Measurements from ENCODE around the gene CTIF.

Gene CTIF

DNA sequence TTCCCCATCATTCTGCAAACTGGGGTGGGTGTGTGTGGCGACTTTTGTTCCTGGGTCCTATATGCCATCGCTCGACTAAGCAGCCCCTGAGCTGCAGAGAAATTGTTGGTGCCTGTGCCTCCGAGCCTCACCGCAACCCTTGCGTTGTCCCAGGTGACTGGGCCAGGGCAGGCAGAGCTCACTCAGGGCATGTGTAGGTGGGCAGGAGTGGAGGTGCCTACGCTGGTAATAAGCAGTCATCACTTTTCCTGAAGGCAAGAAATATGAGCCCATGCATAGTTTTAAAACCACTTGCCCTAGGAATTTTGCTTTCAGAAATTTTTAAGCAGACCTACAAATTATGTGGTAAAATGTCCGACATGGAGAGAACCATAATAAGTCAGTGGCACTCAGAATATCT lies 214.1 kb downstream of the CTIF start:
- H3K4me3 ChIP-seq (ENCODE audit: low read length): no peak overlapping the region
- H3K4me1 ChIP-seq (ENCODE audit: insufficient read depth, low read length): no peaks in the 10 kb centered on the region
- H3K27me3 ChIP-seq (ENCODE audit: insufficient read depth, low read length): no peaks in the 10 kb centered on the region
- no peaks in the 10 kb centered on the region for H3K9me3 ChIP-seq (ENCODE audit: insufficient read depth, low read depth, low read length)
- no peaks in the 10 kb centered on the region for H3K36me3 ChIP-seq (ENCODE audit: insufficient read depth, low read depth, low read length)
- H3K27ac ChIP-seq (ENCODE audit: low read length): no peak overlapping the region
- H3K9ac ChIP-seq (ENCODE audit: low read depth, low read length): no peak overlapping the region

DNA sequence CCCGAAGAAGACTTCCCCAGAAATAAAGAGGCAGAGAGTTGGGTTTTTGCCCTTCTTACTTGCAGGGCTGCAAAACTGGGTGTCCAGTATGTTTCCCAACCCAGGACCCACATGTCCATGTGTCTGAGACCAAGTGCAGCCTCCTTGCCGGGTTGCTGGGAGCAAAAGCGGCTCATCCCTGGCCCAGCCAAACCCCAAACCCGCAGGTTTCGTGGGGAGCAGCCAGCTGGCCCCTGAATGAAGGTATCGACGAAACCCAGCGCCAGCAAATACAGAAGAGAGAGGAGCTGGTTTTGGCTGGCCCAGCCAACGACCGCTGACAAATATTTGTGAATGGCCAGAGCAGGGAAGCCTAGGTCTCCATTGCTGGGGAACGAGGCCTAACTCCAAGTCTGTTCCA lies 214.9 kb downstream of the CTIF start:
- no peaks in the 10 kb centered on the region for H3K27me3 ChIP-seq (ENCODE audit: insufficient read depth, low read length)
- H3K9me3 ChIP-seq (ENCODE audit: insufficient read depth, low read depth, low read length): no peaks in the 10 kb centered on the region
- H3K27ac ChIP-seq (ENCODE audit: low read length): no peak overlapping the region
- no peaks in the 10 kb centered on the region for H3K4me1 ChIP-seq (ENCODE audit: insufficient read depth, low read length)
- no peaks in the 10 kb centered on the region; the same call in 1 of the 2 replicates for H3K36me3 ChIP-seq (ENCODE audit: insufficient read depth, low read depth, low read length)
- H3K9ac ChIP-seq (ENCODE audit: low read depth, low read length): no peak overlapping the region
- H3K4me3 ChIP-seq (ENCODE audit: low read length): no peak overlapping the region

DNA sequence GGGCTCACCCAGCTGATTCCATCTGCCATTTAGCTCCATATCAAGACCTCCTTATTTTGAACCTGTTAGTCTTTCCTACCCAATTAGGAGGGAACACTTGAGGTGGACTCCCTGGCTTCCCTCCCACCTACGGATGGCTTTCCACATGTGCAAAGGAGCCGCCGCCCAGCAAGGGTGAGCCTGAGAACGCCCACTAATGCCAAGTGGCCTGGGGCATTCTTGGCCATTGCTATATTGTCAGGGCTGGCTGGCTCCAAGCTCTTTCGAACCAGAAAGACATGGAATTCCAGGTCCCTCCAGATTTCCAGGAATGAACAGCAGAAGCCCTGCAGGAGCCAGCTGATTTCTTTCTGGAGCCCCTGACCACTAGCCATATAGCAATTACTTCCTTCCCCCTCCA lies 215.7 kb downstream of the CTIF start:
- Histone ChIP-seq H3K9ac (ENCODE audit: low read depth, low read length) (no peak overlapping the region), H3K4me1 (ENCODE audit: insufficient read depth, low read length) (no peaks in the 10 kb centered on the region), H3K9me3 (ENCODE audit: insufficient read depth, low read depth, low read length) (no peaks in the 10 kb centered on the region), H3K4me3 (ENCODE audit: low read length) (no peak overlapping the region), H3K27ac (ENCODE audit: low read length) (no peak overlapping the region), H3K27me3 (ENCODE audit: insufficient read depth, low read length) (no peaks in the 10 kb centered on the region), H3K36me3 (ENCODE audit: insufficient read depth, low read depth, low read length) (no peaks in the 10 kb centered on the region; the same call in 1 of the 2 replicates)

DNA sequence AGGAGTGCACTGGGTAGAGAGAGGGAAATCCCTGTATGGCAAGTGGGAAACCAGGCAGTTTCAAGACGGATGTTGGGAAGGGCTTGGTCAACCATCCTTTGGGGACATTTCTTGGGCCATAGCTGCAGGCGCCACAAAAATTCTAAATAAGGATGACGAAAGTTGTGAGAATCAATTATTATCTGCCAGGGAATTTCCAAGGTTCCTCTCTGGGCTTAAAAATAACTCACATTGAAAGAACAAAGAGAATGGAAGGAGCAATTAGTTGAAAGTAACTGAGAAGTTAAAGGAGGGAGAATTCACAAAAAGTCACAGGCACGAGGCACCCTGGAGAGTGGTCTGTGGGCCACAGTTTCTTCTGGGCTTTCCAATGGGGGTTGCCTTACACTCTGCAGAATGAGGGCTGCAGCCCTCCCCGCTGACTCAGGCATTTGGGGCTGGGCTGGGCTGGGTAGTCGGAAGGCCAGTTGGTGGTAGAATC lies 216.2 kb downstream of the CTIF start:
- Histone ChIP-seq H3K27me3 (ENCODE audit: insufficient read depth, low read length) (no peaks in the 10 kb centered on the region), H3K9me3 (ENCODE audit: insufficient read depth, low read depth, low read length) (no peaks in the 10 kb centered on the region), H3K36me3 (ENCODE audit: insufficient read depth, low read depth, low read length) (no peaks in the 10 kb centered on the region; the same call in 1 of the 2 replicates), H3K4me3 (ENCODE audit: low read length) (no peak overlapping the region), H3K27ac (ENCODE audit: low read length) (no peak overlapping the region), H3K9ac (ENCODE audit: low read depth, low read length) (no peak overlapping the region), H3K4me1 (ENCODE audit: insufficient read depth, low read length) (no peaks in the 10 kb centered on the region)

DNA sequence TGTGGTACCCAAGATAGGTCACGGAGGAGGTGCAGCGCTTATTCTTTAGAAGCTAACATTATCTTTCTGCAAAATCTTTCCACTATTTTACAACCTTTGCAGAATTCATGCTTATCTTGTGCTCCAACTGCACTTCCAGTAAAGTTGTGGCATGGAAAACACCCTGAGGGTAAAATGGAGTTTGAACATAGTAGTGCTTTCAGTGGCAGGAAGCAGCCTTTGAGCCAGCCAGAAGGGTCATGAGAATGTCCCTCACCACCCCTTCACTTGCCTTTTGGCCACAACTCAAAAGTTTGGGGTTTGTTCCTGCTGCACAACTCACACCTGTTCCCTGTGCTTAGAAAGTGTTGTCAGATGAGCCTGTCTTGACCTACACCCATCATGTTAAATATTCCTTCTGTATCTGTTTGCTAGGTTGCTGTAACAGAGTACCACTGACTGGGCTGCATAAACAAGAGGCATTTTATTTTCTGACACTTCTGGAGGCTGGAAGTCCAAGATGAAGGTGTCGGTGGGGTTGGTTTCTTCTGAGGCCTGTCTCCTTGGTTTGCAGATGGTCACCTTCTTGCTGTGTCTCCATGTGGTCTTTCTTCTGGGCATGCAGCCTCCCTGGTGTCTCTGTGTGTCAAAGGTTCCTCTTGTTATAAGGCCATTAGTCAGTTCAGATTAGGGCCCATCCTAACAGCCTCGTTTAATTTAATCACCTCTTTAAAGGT lies 217.8 kb downstream of the CTIF start:
- Histone ChIP-seq H3K9ac (ENCODE audit: low read depth, low read length) (no peak overlapping the region), H3K27ac (ENCODE audit: low read length) (no peak overlapping the region), H3K4me3 (ENCODE audit: low read length) (no peak overlapping the region)

DNA sequence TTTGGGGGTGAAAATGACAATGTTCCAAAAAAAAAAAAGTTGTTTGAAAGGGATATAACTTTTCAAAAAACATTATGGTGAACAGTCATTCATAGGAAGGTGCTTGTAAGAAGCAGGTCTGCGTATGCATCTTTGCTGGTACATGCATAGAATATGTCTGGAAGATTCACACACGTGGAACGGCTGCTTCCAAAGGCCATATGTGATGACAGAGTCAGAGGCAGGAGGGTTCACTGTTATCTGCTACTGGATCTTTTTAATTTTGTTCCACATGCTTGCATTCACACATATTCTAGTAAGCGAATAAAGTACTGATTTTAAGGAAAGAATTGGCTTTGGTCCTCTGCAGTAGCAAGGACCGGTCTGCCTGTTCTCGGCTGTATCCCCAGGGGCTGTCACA lies 218.5 kb downstream of the CTIF start:
- peaks cover 12% of the 10 kb centered on the region for H3K36me3 ChIP-seq (ENCODE audit: insufficient read depth, low read depth, low read length)
- H3K9ac ChIP-seq (ENCODE audit: low read depth, low read length): no peak overlapping the region
- H3K9me3 ChIP-seq (ENCODE audit: insufficient read depth, low read depth, low read length): no peaks in the 10 kb centered on the region
- H3K27me3 ChIP-seq (ENCODE audit: insufficient read depth, low read length): no peaks in the 10 kb centered on the region
- no peaks in the 10 kb centered on the region for H3K4me1 ChIP-seq (ENCODE audit: insufficient read depth, low read length)
- H3K27ac ChIP-seq (ENCODE audit: low read length): no peak overlapping the region
- H3K4me3 ChIP-seq (ENCODE audit: low read length): no peak overlapping the region

More for the DNA sequence above, 217.8 kb downstream of the CTIF start:
- no peaks in the 10 kb centered on the region for H3K9me3 ChIP-seq (ENCODE audit: insufficient read depth, low read depth, low read length)
- H3K4me1 ChIP-seq (ENCODE audit: insufficient read depth, low read length): no peaks in the 10 kb centered on the region
- H3K36me3 ChIP-seq (ENCODE audit: insufficient read depth, low read depth, low read length): peaks cover 5% of the 10 kb centered on the region
- no peaks in the 10 kb centered on the region for H3K27me3 ChIP-seq (ENCODE audit: insufficient read depth, low read length)

DNA sequence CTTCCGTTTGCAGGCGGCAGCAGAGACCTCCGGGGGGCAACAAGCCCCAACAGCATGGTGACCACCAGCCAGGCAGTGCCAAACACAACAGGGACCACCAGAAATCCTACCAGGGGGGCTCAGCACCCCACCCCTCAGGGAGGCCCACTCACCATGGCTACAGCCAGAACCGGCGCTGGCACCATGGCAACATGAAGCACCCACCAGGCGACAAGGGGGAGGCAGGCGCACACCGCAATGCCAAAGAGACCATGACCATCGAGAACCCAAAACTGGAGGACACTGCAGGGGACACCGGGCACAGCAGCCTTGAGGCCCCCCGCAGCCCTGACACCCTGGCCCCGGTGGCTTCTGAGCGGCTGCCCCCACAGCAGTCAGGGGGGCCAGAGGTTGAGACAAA lies 219.1 kb downstream of the CTIF start:
- Histone ChIP-seq H3K27ac (ENCODE audit: low read length) (no peak overlapping the region), H3K27me3 (ENCODE audit: insufficient read depth, low read length) (no peaks in the 10 kb centered on the region), H3K4me3 (ENCODE audit: low read length) (no peak overlapping the region), H3K9me3 (ENCODE audit: insufficient read depth, low read depth, low read length) (no peaks in the 10 kb centered on the region), H3K9ac (ENCODE audit: low read depth, low read length) (no peak overlapping the region), H3K36me3 (ENCODE audit: insufficient read depth, low read depth, low read length) (peaks cover 17% of the 10 kb centered on the region), H3K4me1 (ENCODE audit: insufficient read depth, low read length) (no peaks in the 10 kb centered on the region)

DNA sequence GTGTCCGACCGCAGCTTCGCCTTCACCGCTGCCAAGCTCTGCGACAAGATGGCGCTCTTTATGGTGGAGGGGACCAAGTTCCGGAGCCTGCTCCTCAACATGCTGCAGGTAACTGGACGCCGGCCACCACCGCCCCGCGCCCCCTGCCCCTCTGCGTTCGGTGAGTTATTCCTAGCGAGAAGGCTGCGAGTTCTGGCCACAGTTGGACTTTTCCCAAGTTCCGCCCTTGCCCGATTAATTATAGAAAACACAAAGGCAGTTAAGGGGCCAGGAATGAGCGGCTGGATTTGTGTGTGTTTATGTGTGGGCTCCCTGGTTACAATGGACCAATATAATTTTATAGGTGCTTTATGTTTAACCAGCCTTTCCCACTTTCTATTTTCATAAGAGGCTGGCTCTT lies 222.8 kb downstream of the CTIF start:
- Histone ChIP-seq H3K36me3 (ENCODE audit: insufficient read depth, low read depth, low read length) (peaks cover 17% of the 10 kb centered on the region), H3K4me3 (ENCODE audit: low read length) (no peak overlapping the region), H3K9ac (ENCODE audit: low read depth, low read length) (no peak overlapping the region), H3K27ac (ENCODE audit: low read length) (no peak overlapping the region), H3K27me3 (ENCODE audit: insufficient read depth, low read length) (no peaks in the 10 kb centered on the region), H3K4me1 (ENCODE audit: insufficient read depth, low read length) (0 out of 2 replicates have a peak, but pooled peaks cover 4% of the 10 kb centered on the region), H3K9me3 (ENCODE audit: insufficient read depth, low read depth, low read length) (no peaks in the 10 kb centered on the region)

DNA sequence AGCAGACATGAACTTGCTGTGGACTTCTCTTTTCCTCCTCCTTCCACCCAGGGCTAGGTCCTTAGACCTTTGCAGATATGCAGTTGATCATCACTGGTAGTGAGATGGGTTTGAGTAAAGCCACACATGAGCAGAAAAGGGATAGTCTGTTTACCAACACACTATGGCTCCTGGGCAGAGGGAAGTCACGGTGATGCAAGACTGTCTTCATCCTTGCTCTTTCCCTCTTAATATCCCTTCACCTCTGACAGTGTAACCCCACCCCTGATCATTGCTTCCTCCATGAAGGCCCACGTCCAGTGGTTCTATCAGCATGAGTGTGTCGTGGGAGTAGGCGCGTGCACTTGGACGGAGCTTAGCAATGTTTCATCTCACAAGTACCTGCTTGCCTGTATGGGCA lies 223.2 kb downstream of the CTIF start:
- H3K27me3 ChIP-seq (ENCODE audit: insufficient read depth, low read length): no peaks in the 10 kb centered on the region
- H3K9me3 ChIP-seq (ENCODE audit: insufficient read depth, low read depth, low read length): no peaks in the 10 kb centered on the region
- 0 out of 2 replicates have a peak, but pooled peaks cover 4% of the 10 kb centered on the region for H3K4me1 ChIP-seq (ENCODE audit: insufficient read depth, low read length)
- H3K9ac ChIP-seq (ENCODE audit: low read depth, low read length): no peak overlapping the region
- peaks cover 17% of the 10 kb centered on the region for H3K36me3 ChIP-seq (ENCODE audit: insufficient read depth, low read depth, low read length)
- no peak overlapping the region for H3K4me3 ChIP-seq (ENCODE audit: low read length)
- H3K27ac ChIP-seq (ENCODE audit: low read length): no peak overlapping the region

DNA sequence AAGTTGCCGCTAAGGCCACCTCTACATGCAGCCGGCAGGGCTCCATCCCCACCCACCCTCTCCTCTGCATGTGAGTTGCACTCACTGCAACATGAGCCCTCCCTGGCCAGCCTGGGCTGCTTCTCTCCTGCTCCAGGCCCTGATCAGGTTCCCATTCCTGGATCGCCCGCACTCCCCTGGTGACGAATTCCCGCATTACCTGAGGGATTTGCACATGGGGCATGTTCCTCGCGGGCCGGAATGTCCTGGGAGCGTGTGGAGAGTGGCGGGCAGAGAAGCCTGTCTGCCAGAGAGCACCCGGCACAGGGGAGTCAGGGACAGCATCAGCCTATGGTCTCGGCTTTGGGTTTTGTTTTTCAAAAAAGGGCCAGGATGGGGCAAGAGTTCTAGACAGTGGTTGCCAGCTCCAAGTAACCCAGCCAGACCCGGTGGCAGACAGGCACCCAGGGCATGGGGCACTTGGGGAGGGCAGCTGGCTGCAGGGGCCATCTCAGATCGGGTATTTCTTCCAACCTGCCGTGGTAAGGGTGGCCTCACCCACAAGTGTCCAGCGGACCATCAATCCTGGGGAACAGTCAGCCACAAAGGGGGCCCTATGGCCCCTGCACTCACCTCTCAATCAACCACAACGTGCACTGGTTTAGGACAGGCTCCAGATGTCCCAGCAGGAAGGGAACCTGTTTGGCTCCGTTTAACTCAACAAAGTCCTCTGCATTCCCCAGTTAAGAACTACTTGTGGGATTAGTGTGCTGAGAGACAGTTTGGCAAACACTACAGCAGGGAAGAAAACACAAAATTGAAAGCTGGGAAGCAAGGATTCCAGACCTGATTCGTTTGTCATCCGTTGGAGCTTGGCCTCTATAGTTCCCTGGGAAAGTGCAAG lies 224.2 kb downstream of the CTIF start:
- Histone ChIP-seq H3K27me3 (ENCODE audit: insufficient read depth, low read length) (no peaks in the 10 kb centered on the region), H3K4me1 (ENCODE audit: insufficient read depth, low read length) (0 out of 2 replicates have a peak, but pooled peaks cover 4% of the 10 kb centered on the region), H3K9me3 (ENCODE audit: insufficient read depth, low read depth, low read length) (no peaks in the 10 kb centered on the region), H3K9ac (ENCODE audit: low read depth, low read length) (no peak overlapping the region), H3K27ac (ENCODE audit: low read length) (no peak overlapping the region), H3K36me3 (ENCODE audit: insufficient read depth, low read depth, low read length) (peaks cover 17% of the 10 kb centered on the region), H3K4me3 (ENCODE audit: low read length) (no peak overlapping the region)

DNA sequence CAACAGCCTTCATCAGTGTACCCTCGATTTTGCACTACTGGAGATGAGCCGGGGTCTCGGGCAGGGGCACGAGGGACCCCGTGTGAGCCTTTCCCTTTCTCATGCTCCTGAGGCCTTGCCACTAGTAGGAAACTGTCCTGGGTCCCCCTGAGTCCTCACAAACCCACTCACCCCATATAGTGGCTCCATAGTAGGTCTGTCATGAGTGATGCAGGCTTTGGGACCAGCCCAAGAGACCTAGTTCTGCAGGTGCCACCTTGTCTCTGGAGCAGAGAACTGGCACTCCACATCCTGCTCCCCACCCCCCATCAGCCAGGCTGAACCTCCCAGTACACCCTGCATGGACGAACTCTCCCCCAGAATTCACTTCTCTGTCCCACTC lies 224.9 kb downstream of the CTIF start:
- 0 out of 2 replicates have a peak, but pooled peaks cover 4% of the 10 kb centered on the region for H3K4me1 ChIP-seq (ENCODE audit: insufficient read depth, low read length)
- H3K4me3 ChIP-seq (ENCODE audit: low read length): no peak overlapping the region
- H3K9me3 ChIP-seq (ENCODE audit: insufficient read depth, low read depth, low read length): no peaks in the 10 kb centered on the region
- no peak overlapping the region for H3K27ac ChIP-seq (ENCODE audit: low read length)
- no peaks in the 10 kb centered on the region for H3K27me3 ChIP-seq (ENCODE audit: insufficient read depth, low read length)
- H3K36me3 ChIP-seq (ENCODE audit: insufficient read depth, low read depth, low read length): peaks cover 17% of the 10 kb centered on the region
- H3K9ac ChIP-seq (ENCODE audit: low read depth, low read length): no peak overlapping the region

Data from iPS-20b (cell line).